Colonic mucosa (tissue), 4 donors: ENCODE results near the gene NSG1. TPM values are rescaled to one million over a fixed set of nuclear protein-coding genes. Genes with fewer than 3 reads are reported as not detected.
A peak's percentile ranks its signal among the peaks of the same experiment; 100 is the strongest.

Experiments used
- DNase-seq: peaks from one replicate; pipeline ENCODE4 v3.0.0-alpha.2; 2020
- H3K27ac ChIP-seq: fragments of 200-600 bp; one replicate; pipeline ENCODE4 v1.8.0; 2021
- H3K27me3 ChIP-seq: fragments of 200-600 bp; one replicate; pipeline ENCODE4 v1.8.0; 2021
- H3K36me3 ChIP-seq: fragments of 200-600 bp; one replicate; pipeline ENCODE4 v1.8.0; 2021
- H3K4me1 ChIP-seq: fragments of 200-600 bp; one replicate; pipeline ENCODE4 v1.8.0; 2021; ENCODE audit warnings: mild to moderate bottlenecking
- H3K4me3 ChIP-seq: fragments of 200-600 bp; one replicate; pipeline ENCODE4 v1.8.0; 2021
- H3K9ac ChIP-seq, 2 donors: one replicate each; pipeline ENCODE4 v1.7.0; 2013; ENCODE audit warnings: control low read depth in 2 of 2, low read depth in 2 of 2, low read length in 2 of 2
- H3K9me3 ChIP-seq: fragments of 200-600 bp; one replicate; pipeline ENCODE4 v1.8.0; 2021
- intact Hi-C: fragments of 100-400 bp; cut with DNase I; formaldehyde crosslinking; loops from one replicate; pipeline ENCODE4 v1.14.1; 2022
- total RNA-seq, 2 donors: library from RNA; stranded (reverse); fragmentation: NEBNext Ultra II Directional in 1 of 2; extraction: Animal tissue kit (Norgen Biotek cat#: 25700) in 1 of 2; gene quantifications; one replicate each; pipeline ENCODE4 v1.2.1, GENCODE V29; 2021
- TF ChIP-seq, protein P1 (sequence below): fragments of 200-600 bp; IDR thresholded peaks from one replicate; pipeline ENCODE4 v1.8.0; 2022; ENCODE audit warnings: antibody characterized with exemption, mild to moderate bottlenecking
- donor health status: healthy.
- donor health status: DM: no; HTN: no; CAD: no.
- donor health status: DM: no; HTN: no; CAD: no.

NSG1 gene, protein sequence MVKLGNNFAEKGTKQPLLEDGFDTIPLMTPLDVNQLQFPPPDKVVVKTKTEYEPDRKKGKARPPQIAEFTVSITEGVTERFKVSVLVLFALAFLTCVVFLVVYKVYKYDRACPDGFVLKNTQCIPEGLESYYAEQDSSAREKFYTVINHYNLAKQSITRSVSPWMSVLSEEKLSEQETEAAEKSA
- 1 to 10 TPM; 2.4 to 5.9 TPM for total RNA-seq

DNA sequence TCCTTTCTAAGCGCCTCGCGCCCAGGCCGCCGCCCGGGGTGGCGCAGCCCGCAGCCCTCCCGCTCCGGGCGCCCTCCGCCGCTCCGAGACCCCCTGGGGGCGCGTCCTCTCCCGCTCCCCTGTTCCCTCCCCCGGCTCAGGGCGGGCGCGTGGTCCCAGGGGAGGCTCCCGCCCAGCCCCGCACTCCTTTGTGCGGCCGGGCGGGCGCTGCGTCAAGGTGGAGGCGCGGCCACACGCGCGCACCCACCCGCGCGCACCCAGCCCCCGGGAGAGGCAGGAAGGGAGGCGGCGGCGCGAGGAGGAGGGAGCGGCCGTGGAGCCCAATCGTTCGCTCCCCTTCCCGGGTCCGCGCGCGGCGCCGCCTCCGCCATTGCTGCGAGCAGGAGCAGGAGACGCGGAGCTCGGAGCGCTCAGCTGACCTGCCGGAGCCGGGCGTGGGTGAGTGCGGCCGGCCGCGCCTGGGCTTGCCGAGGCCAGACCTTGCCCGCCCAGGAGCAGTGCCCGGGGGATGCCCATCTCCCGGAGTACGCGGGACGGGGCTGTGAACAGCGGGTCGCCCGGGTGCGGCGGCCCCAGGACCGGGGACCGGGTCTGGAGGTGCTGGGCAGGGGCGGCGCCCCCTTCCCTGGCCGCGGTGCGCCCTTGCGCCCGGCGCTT is at the start of gene NSG1:
Gene NSG1, plus strand, starts transcription at position 367 of the 657 bp plus-strand sequence. CDS start 528 bp downstream, outside the sequence.
- no peaks in the 10 kb centered on the region for H3K9me3 ChIP-seq
- TF ChIP-seq, protein P1, sequence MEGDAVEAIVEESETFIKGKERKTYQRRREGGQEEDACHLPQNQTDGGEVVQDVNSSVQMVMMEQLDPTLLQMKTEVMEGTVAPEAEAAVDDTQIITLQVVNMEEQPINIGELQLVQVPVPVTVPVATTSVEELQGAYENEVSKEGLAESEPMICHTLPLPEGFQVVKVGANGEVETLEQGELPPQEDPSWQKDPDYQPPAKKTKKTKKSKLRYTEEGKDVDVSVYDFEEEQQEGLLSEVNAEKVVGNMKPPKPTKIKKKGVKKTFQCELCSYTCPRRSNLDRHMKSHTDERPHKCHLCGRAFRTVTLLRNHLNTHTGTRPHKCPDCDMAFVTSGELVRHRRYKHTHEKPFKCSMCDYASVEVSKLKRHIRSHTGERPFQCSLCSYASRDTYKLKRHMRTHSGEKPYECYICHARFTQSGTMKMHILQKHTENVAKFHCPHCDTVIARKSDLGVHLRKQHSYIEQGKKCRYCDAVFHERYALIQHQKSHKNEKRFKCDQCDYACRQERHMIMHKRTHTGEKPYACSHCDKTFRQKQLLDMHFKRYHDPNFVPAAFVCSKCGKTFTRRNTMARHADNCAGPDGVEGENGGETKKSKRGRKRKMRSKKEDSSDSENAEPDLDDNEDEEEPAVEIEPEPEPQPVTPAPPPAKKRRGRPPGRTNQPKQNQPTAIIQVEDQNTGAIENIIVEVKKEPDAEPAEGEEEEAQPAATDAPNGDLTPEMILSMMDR, result no peak
- no peak within 1 kb of the TSS for H3K27ac ChIP-seq
- intact Hi-C loops, result no loop called here
- peaks cover 40% of the 10 kb centered on the region for H3K27me3 ChIP-seq
- H3K9ac ChIP-seq, result peak within 1 kb of the TSS in 1 of 2 donors; percentile 56
- no peaks in the 10 kb centered on the region for H3K36me3 ChIP-seq
- DNase-seq, result no peak
- peak within 1 kb of the TSS; percentile 32 for H3K4me3 ChIP-seq
- no peaks in the 10 kb centered on the region for H3K4me1 ChIP-seq

DNA sequence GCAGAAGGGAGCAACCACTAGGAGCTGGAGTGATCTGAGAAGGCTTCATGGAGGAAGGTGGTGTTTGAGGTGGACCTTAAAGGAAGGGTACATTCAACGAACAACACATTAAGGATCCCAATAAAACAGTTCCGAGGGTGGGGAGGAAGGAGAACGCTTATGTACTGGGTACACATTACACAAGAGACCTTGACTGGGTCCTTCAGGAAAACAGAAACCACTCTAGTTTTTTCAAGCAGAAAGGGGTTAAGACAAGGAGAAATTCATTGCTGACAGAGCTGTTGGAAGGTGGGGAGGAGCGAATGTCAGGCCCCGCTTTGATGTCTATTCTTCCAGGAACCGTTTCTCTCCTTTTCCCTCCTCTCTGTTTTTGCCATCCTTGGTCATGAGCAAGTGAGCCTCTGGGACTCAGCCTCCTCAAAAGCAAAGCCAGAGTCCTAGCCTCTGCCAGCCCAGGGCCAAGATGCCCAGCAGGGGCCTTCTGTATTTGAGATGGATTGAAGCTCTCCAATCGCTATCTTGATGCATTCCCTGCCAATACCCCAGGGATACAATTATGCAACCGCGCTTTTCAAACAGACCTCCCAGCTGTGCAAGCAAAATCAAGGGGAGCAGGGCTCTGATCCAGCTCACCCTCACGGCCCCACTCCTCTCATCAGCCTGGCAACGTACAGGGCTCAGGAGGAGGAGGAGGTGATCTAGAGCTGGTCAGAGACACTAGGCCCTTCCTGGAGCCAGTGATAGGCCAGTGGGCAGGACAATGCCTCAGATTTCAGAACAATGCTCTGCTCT is 48.5 kb upstream of the NSG1 start:
- Histone ChIP-seq H3K4me1 (no peaks in the 10 kb centered on the region), H3K27me3 (no peaks in the 10 kb centered on the region), H3K4me3 (no peak overlapping the region), H3K27ac (no peak overlapping the region), H3K9ac (no peak overlapping the region), H3K36me3 (no peaks in the 10 kb centered on the region), H3K9me3 (no peaks in the 10 kb centered on the region)
- intact Hi-C loops, result loop anchor here (5.0 kb wide), 1 partner anchor 86 kb away; no protein-coding TSS in a partner anchor
- TF ChIP-seq, protein P1, result no peak
- DNase-seq, result no peak

DNA sequence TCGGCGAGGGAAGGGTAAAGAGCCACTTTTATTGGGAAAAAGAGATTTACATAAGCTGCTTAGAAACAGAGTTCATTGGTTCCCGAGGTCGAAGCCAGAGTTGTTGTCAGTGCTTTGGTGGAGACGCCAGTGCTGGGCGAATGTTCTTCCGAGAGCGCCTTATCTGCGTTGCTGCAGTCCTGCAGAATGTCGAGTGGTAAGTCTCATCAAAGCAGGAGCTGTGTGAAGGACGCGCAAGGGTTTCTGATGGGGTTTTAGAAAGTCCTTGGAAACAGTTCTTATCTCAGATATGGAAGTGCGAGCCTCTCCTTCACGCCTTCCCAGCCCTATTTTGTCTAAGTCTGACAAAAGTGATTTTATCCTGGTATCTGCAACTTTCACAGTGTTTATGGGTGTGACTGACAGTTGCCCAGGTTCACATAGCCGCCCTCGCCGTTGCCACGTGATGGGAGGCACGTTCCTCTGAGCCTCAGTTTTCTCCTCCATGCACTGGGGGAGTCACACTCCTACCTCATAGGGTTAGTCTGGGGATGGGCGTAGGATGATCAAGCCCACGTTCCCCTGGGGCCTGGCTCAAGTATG is 47.3 kb upstream of the NSG1 start:
- TF ChIP-seq, protein P1, result no peak
- Histone ChIP-seq H3K27me3 (no peaks in the 10 kb centered on the region), H3K36me3 (no peaks in the 10 kb centered on the region), H3K4me3 (no peak overlapping the region), H3K9ac (no peak overlapping the region), H3K9me3 (no peaks in the 10 kb centered on the region), H3K4me1 (no peaks in the 10 kb centered on the region), H3K27ac (no peak overlapping the region)
- DNase-seq, result no peak
- intact Hi-C loops, result loop anchor here (5.0 kb wide), 1 partner anchor 87 kb away; no protein-coding TSS in a partner anchor

DNA sequence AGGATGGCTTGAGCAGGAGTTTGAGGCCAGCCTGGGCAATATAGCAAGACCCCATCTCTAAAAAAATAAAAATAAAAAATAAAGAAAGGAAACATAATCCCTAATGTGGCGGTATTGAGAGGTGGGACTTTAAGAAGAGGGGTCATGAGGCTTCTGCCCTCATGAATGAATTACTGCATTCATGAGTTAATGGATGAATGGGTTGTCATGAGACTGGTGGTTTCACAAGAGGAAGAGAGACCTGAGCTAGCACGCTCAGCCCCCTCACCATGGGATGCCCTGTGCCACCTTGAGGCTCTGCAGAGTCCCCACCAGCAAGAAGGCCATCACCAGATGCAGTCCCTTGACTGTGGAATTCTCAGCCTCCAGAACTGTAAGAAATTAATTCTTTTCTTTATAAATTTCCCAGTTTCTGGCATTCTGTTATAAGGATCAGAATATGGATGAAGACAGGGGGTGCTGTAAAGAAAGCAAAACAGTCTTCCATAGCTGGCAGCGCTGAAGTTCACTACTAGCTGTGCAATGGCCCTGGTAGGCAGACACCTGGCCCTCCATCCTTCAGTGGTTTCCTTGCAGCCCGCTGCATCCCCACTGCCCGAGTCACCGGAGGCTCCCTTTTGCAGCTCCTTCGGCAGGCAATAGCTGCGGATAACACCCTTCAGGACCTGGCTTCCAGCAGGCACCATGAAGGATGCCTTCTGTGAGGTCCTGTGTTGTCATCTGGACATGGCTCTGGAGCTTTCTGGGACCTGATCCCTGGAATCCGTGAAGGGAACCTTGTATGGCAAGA is 44.8 kb upstream of the NSG1 start:
- Histone ChIP-seq H3K4me1 (no peaks in the 10 kb centered on the region), H3K4me3 (no peak overlapping the region), H3K36me3 (no peaks in the 10 kb centered on the region), H3K9me3 (no peaks in the 10 kb centered on the region), H3K27me3 (no peaks in the 10 kb centered on the region), H3K27ac (no peak overlapping the region), H3K9ac (no peak overlapping the region)
- intact Hi-C loops, result no loop called here
- DNase-seq, result no peak
- TF ChIP-seq, protein P1, result no peak

DNA sequence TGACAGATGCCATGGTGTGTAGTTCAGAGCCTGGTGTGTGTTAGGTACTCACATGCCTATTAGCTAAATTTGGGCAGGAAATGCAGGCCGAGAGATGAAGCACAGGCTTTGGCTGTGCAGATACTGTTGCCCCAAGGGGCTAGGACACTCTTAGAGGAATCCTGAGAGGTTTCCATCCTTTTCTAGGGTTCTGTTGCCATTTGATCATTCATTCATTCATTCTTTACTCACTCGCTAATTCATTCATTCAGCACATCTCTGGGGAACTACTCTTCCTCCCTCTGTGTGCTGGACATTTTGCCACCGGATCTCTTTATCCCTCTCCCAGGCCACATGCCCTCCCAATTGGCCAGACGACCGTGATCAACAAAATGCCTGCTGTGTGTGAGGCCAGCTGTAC is 43.9 kb upstream of the NSG1 start:
- TF ChIP-seq, protein P1, result no peak
- Histone ChIP-seq H3K27me3 (no peaks in the 10 kb centered on the region), H3K36me3 (no peaks in the 10 kb centered on the region), H3K4me3 (no peak overlapping the region), H3K9ac (no peak overlapping the region), H3K9me3 (no peaks in the 10 kb centered on the region), H3K4me1 (no peaks in the 10 kb centered on the region), H3K27ac (no peak overlapping the region)
- no peak for DNase-seq
- intact Hi-C loops, result no loop called here
